GM12892 (cell line): Measurements from ENCODE around the gene POU2AF1.

Experiments
- POLR2A ChIP-seq: IDR thresholded peaks from 2 replicates; pipeline ENCODE4 v1.6.1; 2011; ENCODE audit warnings: low read depth, low read length, control low read depth
- POLR2AphosphoS5 ChIP-seq: IDR thresholded peaks from 2 replicates; pipeline ENCODE4 v1.6.1; 2011; ENCODE audit warnings: low read depth, low read length, control low read depth
- TAF1 ChIP-seq: IDR thresholded peaks from 2 replicates; pipeline ENCODE4 v1.6.1; 2011; ENCODE audit warnings: low read depth, mild to moderate bottlenecking, control low read depth, low read length, borderline replicate concordance

DNA sequence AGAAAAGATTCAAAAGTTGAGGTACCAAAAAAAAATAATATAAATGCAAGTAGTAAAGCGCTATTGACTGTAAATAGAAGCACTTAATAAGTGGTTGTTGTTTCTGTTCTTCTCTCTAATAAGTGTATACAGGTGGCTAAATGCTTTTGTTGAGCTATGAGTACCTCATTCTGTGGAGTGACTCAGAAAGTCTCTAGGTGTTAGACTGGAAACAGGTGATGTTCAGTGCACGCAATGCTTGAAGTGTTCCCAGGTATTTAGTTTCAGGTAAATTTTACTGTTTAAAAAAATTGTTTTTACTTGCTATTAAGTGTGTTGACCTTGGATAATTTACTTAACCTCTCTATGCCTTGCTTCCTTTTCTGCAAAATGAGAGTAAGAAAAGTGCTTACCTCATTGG is 56.5 kb downstream of the POU2AF1 start:
- no peak for TF ChIP-seq POLR2AphosphoS5
- TF ChIP-seq POLR2A = no peak
- TF ChIP-seq TAF1 = no peak
